OCI-LY7 (cell line): ENCODE results near the gene PLXDC1. TPM values are rescaled to one million over a fixed set of nuclear protein-coding genes. Genes with fewer than 3 reads are reported as not detected.
"Not testable (repeated sequence)": the region's sequence is repeated elsewhere in the genome, so short reads cannot be mapped to it uniquely, and the experiment has no call there.

ENCODE experiments used
- BruUV-seq: library from RNA; stranded (reverse); fragments of 400-500 nt; replicated peaks from 2 replicates; lab custom pipeline; 2021; lab: Mats Ljungman, UMichigan
- CTCF ChIA-PET: fragments of 300-600 bp; sonication (Branson Sonifier 250); formaldehyde crosslinking; loops from one replicate; lab custom pipeline; 2022; ENCODE audit warnings: antibody characterized with exemption; ENCODE audit not compliant: unreplicated experiment; lab: Charles Lee
- POLR2A ChIA-PET: fragments of 300-600 bp; sonication (Branson Sonifier 250); formaldehyde crosslinking; loops from one replicate; lab custom pipeline; 2022; ENCODE audit warnings: antibody characterized with exemption; lab: Charles Lee
- DNase-seq: peaks from one replicate; pipeline ENCODE4 v3.0.0-alpha.2; 2015; ENCODE audit warnings: low spot score
- H2AFZ ChIP-seq: fragments of 200-600 bp; sonication (generic), shearing (Covaris generic); 2 replicates; pipeline ENCODE4 v1.6.1; 2014; ENCODE audit warnings: mild to moderate bottlenecking, antibody characterized with exemption, low read length, moderate library complexity
- H3K27ac ChIP-seq: fragments of 200-600 bp; sonication (generic); 2 replicates; pipeline ENCODE4 v1.5.1; 2014; ENCODE audit warnings: mixed run types, low read depth, mild to moderate bottlenecking, moderate library complexity, low read length, inconsistent platforms; ENCODE audit not compliant: poor library complexity, severe bottlenecking
- H3K36me3 ChIP-seq: fragments of 200-600 bp; sonication (generic); 2 replicates; pipeline ENCODE4 v1.6.1; 2014; ENCODE audit warnings: mild to moderate bottlenecking, antibody characterized with exemption, low read length, moderate library complexity, mixed read lengths; ENCODE audit not compliant: insufficient read depth
- H3K4me1 ChIP-seq: fragments of 200-600 bp; sonication (generic); 2 replicates; pipeline ENCODE4 v1.5.1; 2014; ENCODE audit warnings: mild to moderate bottlenecking, low read length; ENCODE audit not compliant: insufficient read depth, poor library complexity, severe bottlenecking
- H3K4me2 ChIP-seq: fragments of 200-600 bp; sonication (generic); 2 replicates; pipeline ENCODE4 v1.6.1; 2014; ENCODE audit warnings: mild to moderate bottlenecking, low read length
- H3K4me3 ChIP-seq: fragments of 200-600 bp; sonication (generic); 2 replicates; pipeline ENCODE4 v1.5.1; 2014; ENCODE audit warnings: mild to moderate bottlenecking, low read depth, low read length; ENCODE audit not compliant: poor library complexity, severe bottlenecking
- H3K79me2 ChIP-seq: fragments of 200-600 bp; sonication (generic); 2 replicates; pipeline ENCODE4 v1.6.1; 2016; ENCODE audit warnings: low read depth, mild to moderate bottlenecking, low read length, moderate library complexity, mixed read lengths; ENCODE audit not compliant: insufficient read depth
- H3K9me2 ChIP-seq: fragments of 200-600 bp; sonication (generic); 2 replicates; pipeline ENCODE4 v1.6.1; 2016; ENCODE audit warnings: mild to moderate bottlenecking, low read length, mixed read lengths; ENCODE audit not compliant: insufficient read depth
- H3K9me3 ChIP-seq: fragments of 200-600 bp; sonication (generic); 2 replicates; pipeline ENCODE4 v1.6.1; 2014; ENCODE audit warnings: mild to moderate bottlenecking, mixed run types, low read length, mixed read lengths
- H4K20me1 ChIP-seq: fragments of 200-600 bp; sonication (generic); 2 replicates; pipeline ENCODE4 v1.6.1; 2014; ENCODE audit warnings: mild to moderate bottlenecking, antibody characterized with exemption, low read length, moderate library complexity, mixed read lengths; ENCODE audit not compliant: insufficient read depth
- EZH2phosphoT487 ChIP-seq: fragments of 200-600 bp; sonication (generic); IDR thresholded peaks from 2 replicates; pipeline ENCODE4 v1.6.1; 2018; ENCODE audit warnings: low read depth, borderline replicate concordance, mild to moderate bottlenecking, mixed run types, antibody characterized with exemption, low read length, moderate library complexity, mixed read lengths
- intact Hi-C: fragments of 100-400 bp; cut with micrococcal nuclease; formaldehyde crosslinking; loops from one replicate; pipeline ENCODE4 v1.10.0; 2022; ENCODE audit not compliant: unreplicated experiment
- total RNA-seq, 2 experiments: library from RNA; depleted of rRNA in 1 of 2; stranded (reverse); fragments of >200 nt in 1 of 2; shearing (Covaris generic) in 1 of 2; gene quantifications; 2 replicates each; pipeline ENCODE4 v1.2.3, GENCODE V29; 2014 to 2022
- TF ChIP-seq, protein P1 (sequence below): fragments of 200-600 bp; sonication (generic); conservative IDR thresholded peaks from 2 replicates; pipeline ENCODE4 v1.5.1; 2014; ENCODE audit warnings: mild to moderate bottlenecking, antibody characterized with exemption, low read length, moderate library complexity, mixed read lengths

The PLXDC1 gene
- total RNA-seq, 2 experiments from 2014 or later, result 0.13 to 0.67 TPM

DNA sequence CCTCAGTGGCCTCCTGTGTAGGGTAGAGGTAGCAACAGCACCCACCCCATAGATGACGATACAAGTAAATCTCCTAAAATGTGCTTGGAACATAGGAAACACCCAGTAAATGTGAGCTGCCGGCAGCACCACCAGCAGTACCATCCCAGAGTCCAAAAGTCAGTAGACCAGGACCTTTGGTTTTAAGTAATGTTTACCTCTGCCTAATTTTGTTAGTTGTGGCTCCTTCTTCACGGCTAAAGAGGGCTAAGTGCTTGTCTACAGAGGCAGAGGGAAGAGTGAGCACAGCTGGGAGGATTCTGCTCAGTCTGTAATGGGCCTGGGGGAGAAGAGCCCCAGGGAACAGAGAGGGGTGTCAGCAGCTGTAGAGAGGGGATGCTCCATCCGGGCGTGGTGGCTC lies 92.9 kb downstream of the PLXDC1 start:
- intact Hi-C loops, result no loop called here
- H3K4me3 ChIP-seq, result no peak overlapping the region
- CTCF ChIA-PET, result no interaction called here
- TF ChIP-seq, protein P1, sequence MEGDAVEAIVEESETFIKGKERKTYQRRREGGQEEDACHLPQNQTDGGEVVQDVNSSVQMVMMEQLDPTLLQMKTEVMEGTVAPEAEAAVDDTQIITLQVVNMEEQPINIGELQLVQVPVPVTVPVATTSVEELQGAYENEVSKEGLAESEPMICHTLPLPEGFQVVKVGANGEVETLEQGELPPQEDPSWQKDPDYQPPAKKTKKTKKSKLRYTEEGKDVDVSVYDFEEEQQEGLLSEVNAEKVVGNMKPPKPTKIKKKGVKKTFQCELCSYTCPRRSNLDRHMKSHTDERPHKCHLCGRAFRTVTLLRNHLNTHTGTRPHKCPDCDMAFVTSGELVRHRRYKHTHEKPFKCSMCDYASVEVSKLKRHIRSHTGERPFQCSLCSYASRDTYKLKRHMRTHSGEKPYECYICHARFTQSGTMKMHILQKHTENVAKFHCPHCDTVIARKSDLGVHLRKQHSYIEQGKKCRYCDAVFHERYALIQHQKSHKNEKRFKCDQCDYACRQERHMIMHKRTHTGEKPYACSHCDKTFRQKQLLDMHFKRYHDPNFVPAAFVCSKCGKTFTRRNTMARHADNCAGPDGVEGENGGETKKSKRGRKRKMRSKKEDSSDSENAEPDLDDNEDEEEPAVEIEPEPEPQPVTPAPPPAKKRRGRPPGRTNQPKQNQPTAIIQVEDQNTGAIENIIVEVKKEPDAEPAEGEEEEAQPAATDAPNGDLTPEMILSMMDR, result no peak
- TF ChIP-seq EZH2phosphoT487, result no peak
- H3K9me3 ChIP-seq, result peaks cover 6% of the 10 kb centered on the region; the same call in 1 of the 2 replicates
- H3K36me3 ChIP-seq, result no peaks in the 10 kb centered on the region
- POLR2A ChIA-PET, result no interaction called here
- no peaks in the 10 kb centered on the region for H4K20me1 ChIP-seq
- H3K9me2 ChIP-seq, result no peaks in the 10 kb centered on the region
- no peaks in the 10 kb centered on the region for H3K79me2 ChIP-seq
- H2AFZ ChIP-seq, result no peak overlapping the region
- H3K27ac ChIP-seq, result no peak overlapping the region
- DNase-seq, result no peak
- no peak overlapping the region for H3K4me2 ChIP-seq
- peaks cover 14% of the 10 kb centered on the region for H3K4me1 ChIP-seq
- BruUV-seq, result no TSS peak

DNA sequence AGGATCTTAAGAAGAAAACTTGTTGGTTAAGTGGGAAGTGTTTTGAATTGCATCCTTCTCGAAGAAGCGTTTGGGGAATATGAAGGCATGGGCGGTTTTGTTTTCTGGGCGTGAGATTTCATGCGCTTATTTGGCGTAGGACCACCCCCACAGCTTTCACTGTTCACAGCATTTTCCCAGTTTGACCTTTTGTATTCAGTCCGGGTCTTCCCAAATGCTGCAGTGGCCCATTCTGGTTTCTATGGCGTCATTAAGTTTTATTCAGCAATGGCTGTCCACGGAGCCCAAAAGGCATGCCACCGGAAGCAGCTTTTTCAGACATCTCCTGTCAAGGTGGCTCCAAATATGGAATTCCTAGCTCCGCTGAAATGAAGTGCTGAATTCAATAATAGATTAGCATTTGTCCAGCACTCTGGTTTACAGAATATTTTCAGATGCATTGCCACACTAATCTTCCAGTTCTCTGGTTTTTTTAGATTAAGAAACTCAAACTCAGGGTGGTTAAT lies 93.7 kb downstream of the PLXDC1 start:
- no TSS peak for BruUV-seq
- H3K4me1 ChIP-seq, result peaks cover 14% of the 10 kb centered on the region
- no peak overlapping the region for H3K27ac ChIP-seq
- peaks cover 6% of the 10 kb centered on the region; the same call in 1 of the 2 replicates for H3K9me3 ChIP-seq
- ChIA-PET CTCF (no interaction called here), POLR2A (interaction anchor here (0.6 to 0.9 kb wide), 2 partner anchors 112 to 605 kb away, joined by 6 read pairs; no protein-coding TSS in a partner anchor)
- H3K9me2 ChIP-seq, result no peaks in the 10 kb centered on the region
- H2AFZ ChIP-seq, result no peak overlapping the region
- H3K36me3 ChIP-seq, result no peaks in the 10 kb centered on the region
- peak overlapping the region; percentile 80 for H3K4me2 ChIP-seq
- no peaks in the 10 kb centered on the region for H3K79me2 ChIP-seq
- H4K20me1 ChIP-seq, result no peaks in the 10 kb centered on the region
- H3K4me3 ChIP-seq, result peak overlapping the region; percentile 76
- TF ChIP-seq, protein P1, result no peak
- TF ChIP-seq EZH2phosphoT487, result no peak
- intact Hi-C loops, result no loop called here
- no peak for DNase-seq

DNA sequence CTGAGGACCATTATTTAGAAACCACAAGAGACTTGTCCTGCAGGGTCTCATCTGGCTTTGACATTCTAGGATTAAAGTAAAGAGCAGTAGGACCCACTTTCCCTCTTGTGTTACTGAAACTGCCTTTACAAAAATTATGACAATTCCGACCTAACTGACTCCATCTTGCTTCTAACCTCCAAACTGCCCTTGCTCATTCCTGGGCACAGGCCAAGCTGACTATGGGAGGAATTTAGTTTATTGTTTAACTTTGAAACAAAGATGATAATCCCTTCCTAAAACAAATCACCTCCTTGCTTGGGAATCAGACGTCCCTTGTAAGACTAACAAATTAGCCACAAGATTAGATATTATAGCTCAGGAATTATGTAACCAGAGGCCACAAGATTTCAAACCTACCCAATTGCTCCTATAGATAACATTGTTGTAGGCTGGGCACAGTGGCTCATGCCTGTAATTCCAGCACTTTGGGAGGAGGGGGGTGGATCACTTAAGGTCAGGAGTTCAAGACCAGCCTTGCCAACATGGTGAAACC lies 97.3 kb downstream of the PLXDC1 start:
- POLR2A ChIA-PET, result no interaction called here
- H4K20me1 ChIP-seq, result no peaks in the 10 kb centered on the region
- TF ChIP-seq, protein P1, result no peak
- TF ChIP-seq EZH2phosphoT487, result no peak
- no TSS peak for BruUV-seq
- H3K4me1 ChIP-seq, result peaks cover 14% of the 10 kb centered on the region
- DNase-seq, result no peak
- H3K9me2 ChIP-seq, result no peaks in the 10 kb centered on the region
- H3K36me3 ChIP-seq, result no peaks in the 10 kb centered on the region
- no peak overlapping the region for H3K4me3 ChIP-seq
- intact Hi-C loops, result no loop called here
- no peak overlapping the region for H3K4me2 ChIP-seq
- no peak overlapping the region for H2AFZ ChIP-seq
- no peaks in the 10 kb centered on the region for H3K79me2 ChIP-seq
- CTCF ChIA-PET, result no interaction called here
- no peak overlapping the region for H3K27ac ChIP-seq
- peaks cover 6% of the 10 kb centered on the region; the same call in 1 of the 2 replicates for H3K9me3 ChIP-seq

DNA sequence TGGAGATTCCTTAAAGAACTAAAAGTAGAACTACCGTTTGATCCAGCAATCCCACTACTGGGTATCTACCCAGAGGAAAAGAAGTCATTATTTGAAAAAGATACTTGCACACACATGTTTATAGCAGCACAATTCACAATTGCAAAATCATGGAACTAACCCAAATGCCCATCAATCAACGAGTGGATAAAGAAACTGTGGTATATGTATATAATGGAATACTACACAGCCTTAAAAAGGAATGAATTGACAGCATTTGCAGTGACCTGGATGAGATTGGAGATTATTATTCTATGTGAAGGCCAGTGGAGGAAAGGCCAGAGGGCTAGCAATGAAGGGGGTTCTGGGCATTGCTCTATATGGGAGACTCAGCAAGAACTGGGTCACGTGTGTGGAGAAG lies 99.0 kb downstream of the PLXDC1 start:
- intact Hi-C loops, result not testable (repeated sequence)

More for the DNA sequence above, 99.0 kb downstream of the PLXDC1 start:
- BruUV-seq, H3K4me1 ChIP-seq, H4K20me1 ChIP-seq, H2AFZ ChIP-seq, POLR2A ChIA-PET, DNase-seq, CTCF ChIA-PET, H3K79me2 ChIP-seq, H3K36me3 ChIP-seq, H3K4me3 ChIP-seq, H3K4me2 ChIP-seq, H3K9me2 ChIP-seq, H3K27ac ChIP-seq: not testable (repeated sequence)
- H3K9me3 ChIP-seq, result peaks cover 16% of the 10 kb centered on the region; the same call in 1 of the 2 replicates
